Activated CD4-positive, alpha-beta T cell treated with anti-CD3 and anti-CD28 coated beads, Interleukin-2, amount 50 U/mL, for 16 hours (primary cell): ENCODE data around the gene BTRC.

Source experiments
- DNase-seq: peaks from one replicate; pipeline ENCODE4 v3.0.0-alpha.2; 2020

BTRC gene

GRCh38 chr10:101446071-101446470 lies 92.1 kb downstream of the BTRC start:
- DNase-seq, result no peak

- DNase-seq, result no peak
Measured at GRCh38 chr10:101446947-101447346, 93.0 kb downstream of the BTRC start.

DNA sequence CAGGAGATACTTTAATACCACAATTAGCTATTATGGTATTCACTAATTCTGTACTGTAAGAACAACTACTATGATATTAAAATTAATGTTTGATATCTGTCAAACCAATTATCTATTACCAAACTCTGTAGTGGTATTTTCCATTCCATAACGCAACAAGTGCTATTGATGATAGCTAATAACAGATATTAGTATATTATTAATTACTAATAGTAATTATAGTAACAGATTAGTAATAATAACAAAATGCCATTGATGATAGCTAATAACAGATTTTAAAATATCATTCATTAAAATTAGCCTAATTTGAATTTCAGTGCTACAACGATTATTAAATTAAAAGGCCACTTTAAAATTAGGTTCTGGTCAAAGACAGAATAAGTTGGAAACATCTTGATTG lies 93.5 kb downstream of the BTRC start:
- no peak for DNase-seq

DNA sequence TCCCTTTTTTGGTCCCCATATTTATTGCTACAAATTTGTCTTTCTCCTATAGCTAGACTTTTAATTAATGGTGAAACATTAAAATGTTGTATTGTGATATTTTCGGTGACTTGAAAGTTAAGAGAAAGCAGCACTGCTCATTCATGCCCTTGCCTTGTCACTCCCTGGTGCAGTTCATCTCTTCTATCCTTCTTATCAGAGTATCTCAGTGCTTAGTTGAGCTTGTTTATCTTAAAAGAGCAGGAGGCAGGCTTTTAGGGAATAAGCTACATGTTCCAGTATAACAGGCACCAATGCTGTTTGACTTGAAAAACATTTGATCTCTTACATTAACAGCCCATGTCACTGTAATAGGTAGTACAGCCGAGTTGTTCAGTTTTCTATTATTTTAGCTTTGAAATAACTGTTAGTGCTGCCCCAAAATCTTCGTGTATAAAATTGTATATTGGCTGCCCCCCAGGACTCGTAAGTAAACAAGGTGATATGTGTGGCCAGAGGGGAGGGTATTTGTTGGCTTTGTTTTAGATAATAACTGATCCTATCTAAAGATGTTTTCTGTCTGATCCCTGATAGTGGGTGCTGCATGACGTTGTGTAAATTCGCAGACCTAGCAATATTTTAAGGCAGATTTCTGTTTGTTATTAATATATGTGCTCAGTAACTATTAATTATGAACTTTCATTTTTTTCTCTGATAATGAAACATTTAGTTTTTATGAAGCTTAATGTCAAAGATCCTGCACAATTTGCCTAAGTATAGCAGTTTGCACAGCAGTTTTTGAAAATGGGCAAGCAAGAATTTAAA lies 96.5 kb downstream of the BTRC start:
- DNase-seq, result no peak

DNA sequence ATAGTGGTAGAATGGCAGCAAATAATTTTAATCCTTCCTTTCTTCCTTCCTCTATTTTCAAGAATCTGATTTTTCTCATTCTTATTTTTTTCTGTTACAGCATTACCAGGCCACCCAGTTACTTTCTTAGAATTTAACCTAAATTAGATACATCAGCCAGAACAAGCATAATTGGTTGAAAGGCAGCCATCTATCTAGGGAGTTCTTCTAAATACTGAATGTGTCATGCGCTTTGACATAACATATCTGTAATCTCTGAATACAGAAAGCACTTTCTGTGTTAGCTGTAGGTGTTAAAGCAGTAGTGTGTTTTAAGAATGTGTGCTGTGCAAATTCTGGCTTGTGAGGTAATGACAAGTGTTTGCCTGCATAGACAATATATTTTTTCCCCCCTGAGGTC lies 97.3 kb downstream of the BTRC start:
- DNase-seq, result no peak

DNA sequence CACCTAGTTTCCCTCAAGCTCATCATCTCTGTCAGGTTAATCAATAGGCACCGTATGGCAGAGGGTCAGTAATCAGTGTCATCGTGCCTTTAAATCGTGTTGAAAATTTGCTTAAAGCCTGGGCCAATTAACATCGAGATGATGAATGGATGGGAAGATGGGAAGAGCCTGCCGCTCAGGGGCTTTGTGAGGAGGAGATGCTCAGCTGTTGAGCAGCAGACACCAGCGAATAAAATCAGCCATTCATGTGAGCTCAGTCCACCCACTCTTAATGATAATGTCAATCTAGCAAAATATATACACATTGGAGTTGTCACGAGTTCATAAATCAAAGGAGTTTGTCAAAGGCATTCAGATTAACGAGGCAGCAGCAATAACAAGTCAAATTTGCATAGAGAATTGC lies 97.7 kb downstream of the BTRC start:
- DNase-seq, result no peak

DNA sequence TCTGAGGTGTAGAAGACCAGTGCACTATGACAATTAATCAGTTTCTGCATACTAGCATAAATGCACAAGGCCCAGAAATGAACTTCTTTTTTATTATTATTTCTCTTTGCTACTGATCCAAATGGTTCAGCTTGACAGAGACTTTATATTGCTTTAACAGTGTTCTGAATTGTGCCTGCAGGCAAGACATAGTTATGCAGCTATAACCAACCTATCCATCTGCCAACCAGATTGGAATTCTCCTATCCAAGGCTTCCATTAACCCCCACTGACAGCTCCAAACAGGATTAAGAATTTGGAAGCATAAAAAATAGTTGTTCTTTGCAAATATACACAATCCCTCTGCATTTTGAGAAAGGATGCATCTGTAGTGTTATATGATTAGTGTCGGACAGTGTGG lies 98.2 kb downstream of the BTRC start:
- no peak for DNase-seq

GRCh38 chr10:101452593-101452992 lies 98.6 kb downstream of the BTRC start:
- DNase-seq, result no peak

GRCh38 chr10:101453318-101453717 lies 99.4 kb downstream of the BTRC start:
- DNase-seq, result no peak

GRCh38 chr10:101453791-101454718 lies 100.1 kb downstream of the BTRC start:
- peak; percentile 40 for DNase-seq

DNA sequence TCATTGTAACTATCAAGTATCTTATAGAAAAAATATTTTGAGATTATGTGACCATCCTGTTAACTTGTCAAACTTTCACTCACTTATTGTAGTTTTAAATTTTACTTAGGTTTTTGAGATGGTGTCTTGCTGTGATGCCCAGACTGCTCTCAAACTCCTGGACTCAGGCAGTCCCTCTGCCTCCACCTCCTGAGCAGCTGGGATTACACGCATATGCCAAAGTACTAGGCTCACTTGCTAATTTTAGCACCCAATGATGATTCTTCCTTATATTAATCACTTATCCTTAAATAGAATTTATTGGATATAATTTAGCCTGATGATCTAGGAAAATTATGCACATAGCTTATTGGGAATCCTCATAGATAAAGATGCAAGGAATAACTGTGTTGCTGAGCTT lies 104.9 kb downstream of the BTRC start:
- no peak for DNase-seq

GRCh38 chr10:101464082-101464481 lies 110.1 kb downstream of the BTRC start:
- DNase-seq, result no peak

DNA sequence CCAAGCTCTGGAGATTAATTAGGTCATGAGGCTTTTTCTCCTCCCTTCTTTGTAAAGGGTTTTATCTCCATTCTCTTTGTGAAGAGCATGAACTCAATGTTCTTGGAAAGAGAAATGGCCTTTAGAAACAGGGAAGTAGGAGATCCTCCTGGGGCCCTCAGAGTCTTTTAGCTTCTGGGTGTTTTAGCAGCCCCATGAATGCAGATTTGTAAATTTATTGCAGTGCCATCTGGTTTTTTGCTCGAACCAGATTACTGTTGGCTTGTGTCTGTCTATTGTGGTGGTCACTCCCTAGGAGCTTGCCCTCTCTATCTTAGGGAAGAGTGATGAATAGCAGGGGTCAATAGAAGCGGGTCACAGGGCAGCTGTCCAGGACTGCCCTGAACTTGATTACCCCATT lies 110.6 kb downstream of the BTRC start:
- DNase-seq, result no peak

- DNase-seq, result no peak
Measured at GRCh38 chr10:101466016-101466912, 112.3 kb downstream of the BTRC start.

GRCh38 chr10:101467286-101467770 lies 113.4 kb downstream of the BTRC start:
- DNase-seq, result peak; percentile 63

DNA sequence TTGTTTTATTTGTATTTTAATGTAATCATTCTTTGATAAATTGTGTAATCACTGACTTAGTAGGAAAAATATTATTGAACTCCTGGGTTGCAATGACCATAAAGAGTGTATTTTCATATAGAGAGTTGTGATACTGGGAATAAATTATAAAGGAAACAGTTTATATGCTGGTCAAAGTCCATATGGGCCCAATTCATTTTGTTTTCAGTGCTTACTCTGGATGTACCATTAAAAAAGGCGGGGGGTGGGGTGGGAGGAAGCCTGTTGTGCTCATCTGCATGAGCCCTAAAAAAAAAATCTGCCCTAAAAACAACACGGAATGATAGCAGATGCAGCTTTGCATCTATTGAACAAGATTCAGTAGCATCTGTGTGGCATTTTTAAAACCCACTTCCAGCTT lies 114.2 kb downstream of the BTRC start:
- no peak for DNase-seq

GRCh38 chr10:101476383-101476782 lies 122.4 kb downstream of the BTRC start:
- DNase-seq, result no peak

GRCh38 chr10:101478956-101479355 lies 125.0 kb downstream of the BTRC start:
- DNase-seq, result no peak

DNA sequence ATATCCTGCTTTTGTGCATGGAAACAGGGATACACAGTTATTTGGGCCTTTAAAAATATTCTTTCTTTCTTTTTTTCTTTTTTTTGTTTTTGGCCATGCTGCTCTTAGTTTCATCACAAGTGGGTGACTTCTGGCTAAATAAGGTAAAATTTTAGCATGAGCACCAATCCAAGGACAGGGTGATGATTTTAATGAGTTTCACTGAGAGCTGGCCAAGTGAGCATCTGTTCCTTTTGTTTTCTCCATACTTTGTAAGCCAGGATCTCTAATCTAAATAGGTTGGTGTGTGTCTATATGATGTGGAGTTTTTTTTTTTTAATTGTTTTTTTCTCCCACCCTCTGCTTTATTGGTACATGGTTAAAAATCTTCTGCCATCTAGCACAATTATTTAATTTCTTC lies 127.3 kb downstream of the BTRC start:
- no peak for DNase-seq

- no peak for DNase-seq
Measured at GRCh38 chr10:101482568-101482967, 128.6 kb downstream of the BTRC start.

GRCh38 chr10:101484175-101484745 lies 130.3 kb downstream of the BTRC start:
- no peak for DNase-seq

GRCh38 chr10:101485207-101485606 lies 131.2 kb downstream of the BTRC start:
- DNase-seq, result no peak
